KG1 (cell line): ENCODE data around the gene WAPL.
A peak's percentile ranks its signal among the peaks of the same experiment; 100 is the strongest.
"Not testable (repeated sequence)": the region's sequence is repeated elsewhere in the genome, so short reads cannot be mapped to it uniquely, and the experiment has no call there.

Experiments
- DNase-seq: peaks from one replicate; lab custom pipeline; 2025; lab: John Stamatoyannopoulos, UW

WAPL gene

DNA sequence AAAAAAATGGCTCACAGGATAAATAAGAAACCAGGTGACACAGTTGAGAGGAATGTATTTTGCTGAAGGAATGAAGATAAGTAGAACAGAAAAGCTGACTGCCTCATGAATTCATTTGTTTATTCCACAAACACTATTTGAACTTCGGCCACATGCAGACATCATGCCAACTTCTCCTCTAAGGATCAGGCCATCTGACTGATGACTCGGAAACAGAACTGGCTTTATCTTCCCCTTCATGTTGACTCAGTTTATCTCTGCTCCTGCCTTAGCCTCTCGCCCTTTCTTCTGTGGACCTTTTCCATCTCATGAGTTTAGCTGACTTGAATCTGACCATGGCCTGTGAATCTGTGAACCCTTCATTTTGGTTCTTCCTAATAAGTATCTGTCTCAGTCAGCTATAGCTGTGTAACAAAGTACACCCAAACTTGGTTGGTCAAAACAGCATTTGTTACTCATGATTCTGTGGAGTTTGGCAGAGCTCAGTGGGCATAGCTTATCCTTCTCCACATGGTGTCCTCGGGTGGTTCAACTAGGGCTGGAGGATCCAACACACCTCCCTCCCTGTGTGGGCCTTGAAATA is 111.0 kb downstream of the WAPL start:
- DNase-seq: no peak

DNA sequence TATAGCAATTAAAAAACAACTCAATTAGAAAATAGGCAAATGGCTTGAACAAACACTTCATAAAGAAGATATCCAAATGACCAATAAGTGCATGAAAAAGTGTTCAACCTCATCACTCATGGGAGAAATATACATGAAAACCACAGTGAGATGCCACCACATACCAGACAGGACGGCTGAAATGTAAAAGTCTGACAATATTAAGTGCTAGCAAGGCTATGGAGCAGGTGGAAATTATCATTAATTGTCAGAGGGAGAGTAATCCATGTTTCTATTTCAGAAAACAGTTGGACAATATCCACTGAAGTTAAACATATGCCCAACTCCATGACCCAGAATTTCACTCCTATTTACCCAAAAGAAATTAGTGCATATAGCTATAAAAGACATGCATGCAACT is 112.4 kb downstream of the WAPL start:
- no peak for DNase-seq

DNA sequence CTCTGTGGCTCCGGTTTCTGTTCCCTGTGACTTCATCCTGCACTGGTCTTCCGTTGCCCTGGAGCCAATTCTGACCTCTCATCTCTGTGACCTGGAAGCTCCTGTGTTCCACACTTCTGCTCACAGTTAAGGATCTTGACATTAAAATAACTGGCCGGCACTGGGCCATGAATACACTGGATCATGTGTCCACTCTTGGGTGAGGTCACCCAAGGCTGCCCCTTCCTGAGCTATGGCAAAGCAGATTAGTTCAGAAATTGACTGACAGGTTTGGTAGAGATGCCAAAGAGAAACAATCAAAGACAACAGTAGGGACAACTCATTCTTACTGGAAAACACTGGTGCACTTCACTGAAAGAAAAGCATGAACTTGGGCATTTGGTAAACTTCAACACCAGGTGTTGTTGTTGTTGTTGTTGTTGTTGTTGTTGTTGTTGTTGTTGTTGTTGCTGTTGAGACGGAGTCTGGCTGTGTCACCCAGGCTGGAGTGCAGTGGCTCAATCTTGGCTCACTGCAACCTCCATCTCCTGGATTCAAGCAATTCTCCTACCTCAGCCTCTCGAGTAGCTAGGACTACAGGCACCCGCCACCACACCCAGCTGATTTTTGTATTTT is 118.3 kb downstream of the WAPL start:
- no peak for DNase-seq

DNA sequence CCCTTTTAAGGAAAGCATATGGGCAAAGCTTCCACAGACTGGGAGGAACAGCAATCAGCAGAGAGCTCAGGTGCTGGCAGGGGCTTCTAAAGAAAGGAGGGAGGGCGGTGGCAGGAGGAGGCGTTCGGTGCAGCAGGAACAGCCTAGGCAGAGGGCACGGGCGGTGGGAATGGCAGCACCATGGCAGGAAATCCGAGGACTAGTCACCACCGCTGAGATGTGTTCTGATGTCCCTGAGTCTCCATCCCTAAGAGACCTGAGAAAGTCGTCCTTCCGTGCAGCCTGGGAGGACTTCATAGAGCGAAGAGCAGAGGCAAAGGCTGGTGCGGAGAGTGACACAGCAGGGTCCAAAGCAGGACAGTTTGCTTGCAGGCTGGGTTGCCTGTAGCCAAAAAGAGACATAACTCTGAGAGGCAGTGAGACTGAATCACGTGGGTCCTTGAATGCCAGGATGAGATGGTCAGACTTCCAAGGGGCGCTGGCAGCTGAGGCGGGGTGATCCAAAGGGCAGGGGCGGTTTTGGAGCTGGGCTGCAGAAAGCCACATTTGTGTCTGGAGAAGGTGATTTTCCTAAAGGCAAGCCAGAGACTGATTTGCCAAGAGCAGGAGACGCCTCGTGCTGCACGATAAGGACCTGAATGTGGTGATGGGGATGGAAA is 119.2 kb downstream of the WAPL start:
- DNase-seq: no peak

DNA sequence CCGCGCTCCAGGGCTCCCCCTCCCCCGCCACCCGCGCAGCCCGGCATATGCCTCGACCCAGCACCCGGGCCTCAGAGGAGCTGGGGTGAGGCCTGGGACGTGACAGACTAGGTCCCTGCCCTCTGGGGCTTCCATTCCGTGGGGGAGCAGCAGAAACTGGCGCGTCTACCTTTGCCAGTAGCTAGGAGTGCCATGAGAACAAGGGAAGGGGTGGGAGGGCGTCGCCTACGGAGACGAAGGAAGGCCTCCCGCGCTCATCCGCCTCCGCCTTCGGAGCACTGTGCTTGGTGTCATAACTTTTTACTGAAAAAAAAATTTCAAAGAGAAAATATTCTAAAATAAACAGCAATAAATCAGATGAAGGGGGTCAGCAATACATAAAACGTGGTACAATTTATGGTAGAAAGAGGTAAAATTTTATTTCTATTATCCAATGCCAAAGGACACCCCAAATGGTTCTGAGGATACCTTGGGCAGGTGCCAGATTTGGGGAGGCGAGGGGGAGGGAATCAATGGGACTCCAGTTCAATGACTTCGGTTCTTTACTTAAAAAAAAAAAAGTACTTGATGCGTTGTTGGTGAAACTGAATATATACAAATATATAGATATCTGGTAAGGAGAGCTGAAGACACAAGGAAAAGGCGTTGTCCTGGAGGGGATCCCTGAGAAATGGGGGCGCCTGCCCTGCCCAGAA is 119.9 kb downstream of the WAPL start:
- DNase-seq: no peak

DNA sequence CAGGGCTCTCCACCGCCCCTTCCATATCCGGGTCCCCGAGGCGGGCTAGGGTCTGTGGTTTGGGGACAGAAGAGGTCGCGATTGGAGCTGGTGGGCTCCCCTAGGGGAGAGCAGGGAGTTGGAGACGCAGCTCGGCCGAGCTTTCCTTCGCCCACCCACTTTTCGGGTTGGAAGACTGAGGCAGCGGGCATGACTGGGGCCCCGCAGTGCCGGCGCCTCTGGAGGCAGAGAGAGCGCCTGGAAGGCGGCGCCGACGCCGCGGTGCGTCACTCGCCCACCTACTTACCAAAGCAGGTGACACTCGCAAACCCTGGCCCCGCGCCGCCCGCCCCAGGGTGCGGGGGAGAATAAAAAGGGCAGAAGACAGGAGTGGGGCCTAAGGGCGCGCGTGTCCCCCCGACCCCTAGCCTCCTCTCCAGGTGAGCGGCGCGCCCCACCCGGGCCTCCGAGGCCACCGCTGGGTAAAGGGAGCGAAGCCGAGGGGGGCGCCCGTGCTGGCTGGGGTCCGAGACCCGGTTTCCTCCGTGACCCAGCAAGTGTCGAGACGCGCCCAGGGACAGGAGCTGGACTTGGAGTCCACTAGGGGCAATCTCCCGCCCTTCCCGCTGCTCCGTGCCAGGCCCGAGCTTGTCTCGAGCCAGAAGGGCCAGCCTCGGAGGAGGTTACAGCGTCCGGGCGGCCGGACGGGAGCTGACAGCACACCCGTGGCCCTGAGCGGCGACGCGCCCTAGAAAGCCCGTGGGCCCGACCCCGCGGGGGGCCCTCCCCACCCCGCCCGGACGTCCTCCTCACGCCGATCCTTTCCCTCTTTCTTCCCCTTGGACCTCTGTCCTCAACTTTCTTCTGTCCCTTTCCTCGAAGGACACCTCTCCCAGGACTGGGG is 120.6 kb downstream of the WAPL start:
- no peak for DNase-seq

DNA sequence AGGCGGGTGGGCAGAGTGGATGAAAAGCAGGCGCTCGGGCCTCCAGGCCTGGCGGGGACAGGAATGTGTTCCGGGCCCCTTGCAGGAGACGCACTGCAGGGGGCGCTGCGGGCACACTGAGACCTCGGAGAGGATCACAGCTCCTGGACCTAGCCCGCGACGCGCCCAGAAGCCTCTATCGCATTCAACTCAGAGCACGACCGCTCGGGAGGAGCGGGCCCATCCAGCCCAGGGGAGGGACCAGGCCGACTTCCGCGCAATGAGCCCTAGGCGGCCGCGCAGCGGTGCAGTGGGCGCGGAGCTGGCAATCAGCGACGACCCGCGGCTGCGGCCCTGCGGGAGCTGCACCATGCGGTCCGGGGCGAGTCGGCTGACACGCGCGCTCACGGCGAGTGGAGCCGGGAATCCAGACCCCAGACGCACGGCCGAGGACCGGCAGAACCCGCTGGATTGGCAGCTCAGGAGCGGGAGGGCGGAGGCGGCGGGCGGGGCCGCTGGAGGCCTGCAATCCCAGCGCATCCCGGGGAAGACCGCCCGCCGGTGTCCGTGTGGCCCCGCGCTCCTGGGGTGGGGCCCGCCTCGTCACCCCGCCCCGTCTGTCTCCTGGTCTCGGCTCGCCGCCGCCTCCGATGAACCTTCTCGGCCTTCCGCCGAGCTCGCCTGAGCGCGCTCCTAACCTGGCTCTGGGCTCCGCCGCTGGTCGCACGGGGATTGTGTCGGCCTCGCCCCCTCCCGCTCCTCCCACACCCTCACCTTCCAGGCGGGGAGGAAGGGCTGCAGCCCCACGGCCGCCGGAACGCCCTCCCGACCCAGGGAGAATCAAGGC is 121.5 kb downstream of the WAPL start:
- peak; percentile 88 for DNase-seq

DNA sequence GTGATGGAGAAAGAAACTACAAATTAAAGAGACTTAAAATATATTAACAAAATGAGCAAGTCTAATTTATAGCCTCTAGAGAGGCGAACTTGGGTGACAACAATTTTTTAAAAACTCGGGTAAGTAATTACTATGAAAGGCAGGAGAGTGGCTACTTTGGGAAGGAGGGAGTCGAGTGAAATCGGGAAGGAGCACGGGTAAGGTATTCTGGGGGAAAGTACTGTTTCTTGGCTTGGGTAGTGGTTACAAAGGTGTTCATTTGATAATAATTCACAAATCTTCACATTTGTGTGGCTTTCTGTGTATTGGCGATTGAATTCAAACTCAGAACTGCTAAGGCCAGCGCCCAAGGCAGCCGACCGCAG is 122.1 kb downstream of the WAPL start:
- DNase-seq: no peak

DNA sequence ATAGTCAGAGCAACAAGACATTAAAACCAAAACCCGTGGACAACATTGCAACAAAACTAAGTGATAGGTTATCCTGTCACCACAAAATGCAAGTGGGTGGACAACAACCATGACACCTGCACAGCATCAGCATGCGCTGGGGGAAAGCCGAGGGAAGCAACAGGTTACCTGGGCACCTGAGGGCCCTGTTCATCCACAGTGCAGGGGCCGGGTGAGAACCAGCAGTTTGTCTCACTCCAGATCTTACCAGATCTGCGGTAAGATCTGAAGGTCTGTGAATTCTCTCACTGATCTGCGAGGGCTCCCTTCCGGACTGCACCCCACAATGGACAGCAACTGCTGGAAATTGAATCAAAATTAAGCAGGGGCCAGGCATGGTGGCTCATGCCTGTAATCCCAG is 124.5 kb downstream of the WAPL start:
- no peak for DNase-seq

DNA sequence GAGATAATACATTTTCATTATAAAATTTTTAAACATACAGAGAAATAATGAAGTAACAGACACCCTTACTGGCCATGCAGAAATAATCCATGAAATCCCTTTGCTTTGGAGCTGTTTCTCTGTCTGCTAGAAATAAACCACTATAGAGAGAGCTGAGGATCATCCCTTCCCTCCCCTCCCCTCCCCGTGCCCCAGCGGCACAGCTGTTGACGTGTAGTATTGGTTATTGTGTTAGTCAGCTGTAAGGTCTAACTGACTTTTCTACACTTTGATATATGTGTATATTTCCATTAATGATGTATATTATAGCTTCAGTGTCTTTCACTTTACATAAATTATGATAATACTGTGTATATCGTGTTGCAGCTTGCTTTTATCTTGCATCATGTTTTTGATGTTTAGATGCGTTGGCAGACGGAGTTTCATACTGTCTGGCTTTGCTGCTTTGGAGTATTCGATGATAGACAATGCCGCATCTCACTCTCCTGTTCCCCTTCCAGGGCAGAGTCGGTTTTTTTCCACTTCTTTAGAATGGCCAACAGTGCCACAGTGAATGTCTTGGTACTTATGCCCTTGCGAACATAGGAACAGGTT is 127.6 kb downstream of the WAPL start:
- DNase-seq: no peak

DNA sequence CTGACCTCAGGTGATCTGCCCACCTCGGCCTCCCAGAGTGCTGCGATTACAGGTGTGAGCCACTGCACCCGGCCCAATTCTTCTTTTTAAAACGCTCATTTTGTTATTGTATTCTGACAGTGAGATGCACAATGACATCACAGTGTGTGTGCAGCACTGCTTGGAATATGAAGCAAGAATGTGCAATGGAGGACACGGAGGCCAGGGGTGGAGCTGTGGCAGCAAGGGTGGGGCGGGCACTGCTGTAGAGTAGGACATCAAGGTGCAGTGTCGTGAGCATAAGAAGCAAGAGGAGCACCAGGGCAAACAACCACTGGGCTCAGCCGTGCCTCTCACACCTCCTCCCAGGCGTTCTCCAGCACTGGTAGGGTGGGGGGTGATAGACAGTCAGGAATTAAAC is 128.2 kb downstream of the WAPL start:
- no peak for DNase-seq

DNA sequence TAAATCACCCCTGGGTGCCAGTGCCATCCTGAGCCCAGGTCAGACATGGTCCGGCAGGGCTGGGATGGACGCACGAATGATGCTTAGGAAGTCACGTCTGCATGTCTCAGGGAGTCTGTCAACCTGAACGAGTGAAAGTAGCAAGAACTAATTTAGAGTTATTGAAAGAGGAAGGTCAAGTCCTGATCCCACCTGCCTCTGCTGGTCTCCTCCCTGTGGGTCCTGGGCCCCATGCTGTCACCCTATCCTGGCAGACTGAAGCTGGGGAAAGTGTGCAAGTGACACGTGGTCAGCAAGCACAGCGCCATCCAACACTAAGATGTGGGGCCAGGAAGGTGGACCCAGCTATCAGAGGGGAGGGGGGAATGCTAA is 128.9 kb downstream of the WAPL start:
- no peak for DNase-seq

DNA sequence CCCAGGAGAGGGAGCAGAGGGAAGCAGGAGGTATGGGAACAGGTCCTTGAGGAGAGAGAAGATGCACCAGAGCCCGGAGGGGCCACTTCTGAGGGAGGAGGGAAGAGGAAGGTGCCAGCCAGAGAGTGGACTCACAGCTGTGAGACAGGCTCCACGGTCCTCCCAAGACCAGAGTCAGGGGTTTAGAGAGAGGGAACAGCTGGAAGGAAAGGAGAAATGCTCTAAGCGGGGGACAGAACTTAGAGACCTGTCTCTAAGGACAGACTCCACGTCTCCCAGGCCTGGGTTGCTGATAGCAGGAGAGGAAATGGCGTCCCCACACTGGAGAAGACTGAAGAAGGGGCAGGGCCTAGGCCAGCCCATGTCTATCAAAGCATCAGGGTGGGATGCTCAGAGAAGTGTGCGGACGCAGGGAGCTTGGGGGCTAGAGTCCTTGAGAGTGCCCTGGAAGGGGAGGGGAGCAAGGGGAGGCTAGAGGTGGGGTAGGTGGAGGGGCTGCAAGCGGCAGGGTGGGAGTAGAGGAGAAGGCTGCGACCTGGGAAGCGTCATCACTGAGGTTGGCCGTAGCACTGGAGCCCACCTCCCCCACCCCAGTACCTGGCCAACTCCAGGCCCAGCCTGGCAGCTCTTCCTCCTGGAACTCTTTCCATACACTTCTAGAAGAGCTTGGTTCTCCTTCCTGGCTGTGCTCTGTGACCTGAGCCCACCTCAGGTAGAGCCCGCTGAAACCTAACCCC is 129.4 kb downstream of the WAPL start:
- DNase-seq: no peak

DNA sequence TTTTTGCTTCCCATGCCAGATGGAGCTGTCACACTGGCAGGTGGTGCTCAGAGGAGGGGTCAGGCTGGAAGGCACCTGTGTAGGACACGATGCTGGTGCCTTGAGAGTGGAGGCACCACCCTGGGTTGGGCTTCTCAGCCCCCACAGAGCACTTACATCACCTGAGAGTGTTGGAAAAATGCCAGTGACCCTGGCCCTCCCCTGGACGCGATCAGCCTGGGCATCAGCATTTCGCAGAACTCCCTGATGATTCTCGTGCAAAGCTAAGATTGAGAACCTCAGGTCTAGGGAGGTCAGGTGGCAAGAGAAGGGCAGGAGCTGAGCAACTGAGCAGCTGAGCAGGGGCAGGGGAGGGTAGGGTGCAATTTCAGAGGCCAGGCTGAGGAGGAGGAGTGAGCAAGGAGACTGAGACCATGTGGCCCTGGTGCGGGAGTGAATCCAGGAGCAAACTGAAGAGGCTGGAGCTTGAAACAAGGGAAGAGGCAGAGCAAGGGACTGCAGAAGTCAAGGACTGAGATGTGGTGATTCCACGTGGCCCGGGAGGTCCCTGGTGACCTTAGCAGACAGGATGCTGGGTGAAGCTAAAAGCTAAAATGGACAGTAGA is 130.3 kb downstream of the WAPL start:
- DNase-seq: no peak

DNA sequence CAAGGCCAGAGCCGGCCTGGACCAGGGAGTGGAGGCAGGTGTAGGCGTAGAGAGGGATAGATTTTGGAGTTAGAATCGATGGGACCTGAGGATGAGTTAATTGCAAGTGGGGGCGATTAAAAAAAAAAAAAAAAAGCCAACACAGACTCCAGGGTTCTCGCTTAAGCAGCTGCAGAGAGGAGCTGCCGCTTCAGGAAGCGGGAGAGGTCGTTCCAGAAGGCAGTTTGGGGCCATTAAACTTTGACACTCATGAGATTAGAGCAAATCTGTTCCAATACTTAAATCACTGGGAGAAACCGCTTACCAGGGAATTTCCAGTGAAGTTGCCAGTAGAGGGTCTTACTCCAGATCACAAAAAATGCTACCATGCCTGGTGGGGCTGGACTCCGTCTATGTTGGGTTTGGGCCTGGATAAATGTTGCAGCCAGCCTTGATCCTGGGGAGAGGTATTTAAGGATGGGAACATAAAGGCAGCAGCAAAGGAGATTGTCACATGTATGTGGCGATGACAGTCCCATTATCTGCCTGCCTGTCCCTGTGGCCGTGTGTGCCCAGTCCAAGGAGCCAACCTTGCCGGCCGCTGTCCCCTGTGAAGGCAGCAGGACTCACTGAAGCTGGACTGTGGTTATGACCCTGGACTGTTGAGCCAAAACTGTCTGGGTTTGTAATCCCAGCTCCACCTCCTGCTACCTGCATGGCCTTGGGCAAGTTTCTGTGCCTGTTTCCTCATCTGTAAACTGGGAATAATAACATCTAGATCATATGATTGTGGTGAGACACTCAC is 131.1 kb downstream of the WAPL start:
- DNase-seq: no peak

DNA sequence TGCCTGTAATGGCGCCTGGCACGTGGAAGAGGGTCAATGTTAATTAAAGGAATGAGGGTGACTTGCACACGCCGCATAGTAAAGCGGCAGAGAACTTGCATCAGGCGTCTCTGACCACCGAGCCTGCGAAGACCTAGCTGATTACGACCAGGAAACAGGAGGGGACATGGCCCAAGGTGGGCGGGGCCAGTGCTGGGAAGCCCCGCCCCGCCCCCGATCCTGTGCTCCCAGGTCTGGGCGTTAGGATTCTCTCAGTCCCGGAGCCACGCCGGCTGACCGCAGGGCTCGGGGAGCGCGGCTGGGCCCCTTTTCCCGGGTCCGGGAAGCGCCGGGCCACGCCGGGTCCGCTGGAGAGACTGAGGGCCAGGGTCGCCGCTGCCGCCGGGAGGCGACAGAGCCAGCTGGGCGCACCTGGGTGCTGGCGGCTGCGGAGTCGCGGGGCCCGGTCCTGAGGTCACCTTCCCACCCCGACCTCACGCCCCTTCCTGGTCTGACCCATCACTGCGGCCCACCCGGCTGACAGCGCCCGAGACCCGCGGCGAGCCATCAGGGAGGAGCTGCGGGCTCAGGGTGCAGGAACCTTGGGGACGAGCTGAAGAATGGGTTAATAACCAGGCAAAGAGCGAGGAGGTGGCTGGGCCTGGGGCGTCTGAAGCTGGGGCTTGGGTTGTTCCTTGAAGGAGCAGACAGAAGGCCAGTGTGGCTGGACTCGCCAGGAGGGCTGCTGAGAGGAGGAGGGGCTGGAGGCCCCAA is 132.0 kb downstream of the WAPL start:
- no peak for DNase-seq

DNA sequence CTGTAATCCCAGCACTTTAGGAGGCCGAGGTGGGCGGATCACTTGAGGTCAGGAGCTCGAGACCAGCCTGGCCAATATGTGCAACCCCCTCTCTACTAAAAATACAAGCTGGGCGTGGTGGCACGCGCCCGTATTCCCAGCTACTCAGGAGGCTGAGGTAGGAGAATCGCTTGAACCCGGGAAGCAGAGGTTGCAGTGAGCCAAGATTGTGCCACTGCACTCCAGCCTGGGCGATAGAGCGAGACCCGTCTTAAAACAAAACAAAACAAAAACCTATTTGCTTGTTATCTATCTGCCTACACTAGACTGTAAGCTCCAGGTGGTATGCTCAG is 132.5 kb downstream of the WAPL start:
- not testable (repeated sequence) for DNase-seq

DNA sequence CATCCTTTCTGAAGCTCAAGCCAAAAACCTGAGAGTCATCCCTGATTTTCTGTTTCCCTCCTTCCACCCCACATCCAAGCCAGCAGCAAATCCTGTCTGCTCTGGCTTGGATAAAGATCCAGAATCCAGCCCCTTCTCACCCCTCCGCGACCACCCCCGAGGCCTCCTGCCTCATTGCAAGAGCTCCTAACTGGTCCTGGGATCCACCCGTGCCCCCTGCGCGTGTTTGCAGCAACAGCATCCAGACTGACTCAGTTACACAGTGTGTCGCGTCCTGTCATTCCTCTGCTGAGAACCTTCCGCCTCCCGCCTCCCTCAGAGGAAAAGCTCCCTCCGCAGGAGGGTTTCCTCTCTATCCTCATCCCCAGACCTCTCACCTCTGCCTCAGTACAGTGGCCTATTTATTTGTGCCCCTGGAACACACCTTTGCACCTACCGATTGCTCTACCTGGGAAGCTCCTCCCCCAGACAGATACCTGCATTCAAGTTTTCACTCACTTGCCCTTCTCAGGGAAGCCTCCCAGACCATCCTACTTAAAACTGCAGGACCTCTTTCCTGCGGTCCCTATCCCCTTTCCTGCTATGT is 133.4 kb downstream of the WAPL start:
- DNase-seq: no peak
